Measurements from ENCODE around the gene KRT76. TPM values are rescaled to one million over a fixed set of nuclear protein-coding genes. Genes with fewer than 3 reads are reported as not detected.

The KRT76 gene
- total and polyA plus RNA-seq, 2 donors (not counting 1 experiment from before 2014, with no cell fraction given), result not detected

- DNase-seq, result no peak
- H3K27ac Mint-ChIP-seq, result no peak overlapping the region
- Histone ChIP-seq H3K4me1 (ENCODE audit: control insufficient read depth in 2 of 2, insufficient read depth in 2 of 2, low read length in 2 of 2) (no peaks in the 10 kb centered on the region), H4K20me1 (ENCODE audit: control insufficient read depth, insufficient read depth, low read length, poor library complexity, severe bottlenecking) (no peaks in the 10 kb centered on the region), H3K27me3 (replicated peaks in 1 of 4; ENCODE audit: control extremely low read depth in 1 of 4, control insufficient read depth in 3 of 4, insufficient read depth in 4 of 4, low read length in 3 of 4) (peaks cover 0 to 19% (median 5%) of the 10 kb centered on the region in 4 experiments), H2AFZ (ENCODE audit: insufficient read depth, low read depth, low read length, poor library complexity, severe bottlenecking) (no peak overlapping the region), H3K36me3 (replicated peaks in 1 of 2; ENCODE audit: control extremely low read depth in 1 of 2, control insufficient read depth in 1 of 2, extremely low read depth in 1 of 2, insufficient read depth in 2 of 2, low read length in 1 of 2) (no peaks in the 10 kb centered on the region), H3K4me2 (replicated peaks; ENCODE audit: low read depth, low read length, poor library complexity, severe bottlenecking) (no peak overlapping the region), H3K27ac (ENCODE audit: low read length in 2 of 2) (no peak overlapping the region), H3K4me3 (ENCODE audit: control extremely low read depth in 1 of 5, extremely low read depth in 1 of 5, insufficient read depth in 1 of 5, low read depth in 2 of 5, low read length in 4 of 5) (no peak overlapping the region), H3K9me3 (ENCODE audit: control extremely low read depth in 1 of 3, control insufficient read depth in 2 of 3, insufficient read depth in 1 of 3, low read length in 2 of 3) (peaks cover 0 to 16% (median 12%) of the 10 kb centered on the region in 3 donors), H3K9ac (ENCODE audit: low read length) (no peak overlapping the region), H3K79me2 (ENCODE audit: control insufficient read depth, insufficient read depth, low read length) (no peaks in the 10 kb centered on the region)
- ChIA-PET POLR2A (no interaction called here), CTCF (no interaction called here)
- no peak for TF ChIP-seq EZH2 (IDR thresholded peaks at IDR 0.05; ENCODE audit: borderline replicate concordance, insufficient read depth, low read depth, low read length, poor library complexity, severe bottlenecking)
- TF ChIP-seq CTCF (IDR thresholded peaks at IDR 0.05), result no peak
- no peak for ATAC-seq (ENCODE audit: low read depth)
- H3K4me3 Mint-ChIP-seq, result no peak overlapping the region
- peaks cover 3% of the 10 kb centered on the region for H3K9me3 Mint-ChIP-seq (ENCODE audit: insufficient read depth)
- peaks cover 12% of the 10 kb centered on the region for H3K27me3 Mint-ChIP-seq
- intact Hi-C loops (cut with micrococcal nuclease), result no loop called here
- H3K4me1 Mint-ChIP-seq, result no peaks in the 10 kb centered on the region
- 80% methylated on average over 8 of the region's 8 CpGs for WGBS (ENCODE audit: insufficient coverage)
Observed at GRCh38 chr12:52756281-52756960, 20.7 kb downstream of the KRT76 start.

DNA sequence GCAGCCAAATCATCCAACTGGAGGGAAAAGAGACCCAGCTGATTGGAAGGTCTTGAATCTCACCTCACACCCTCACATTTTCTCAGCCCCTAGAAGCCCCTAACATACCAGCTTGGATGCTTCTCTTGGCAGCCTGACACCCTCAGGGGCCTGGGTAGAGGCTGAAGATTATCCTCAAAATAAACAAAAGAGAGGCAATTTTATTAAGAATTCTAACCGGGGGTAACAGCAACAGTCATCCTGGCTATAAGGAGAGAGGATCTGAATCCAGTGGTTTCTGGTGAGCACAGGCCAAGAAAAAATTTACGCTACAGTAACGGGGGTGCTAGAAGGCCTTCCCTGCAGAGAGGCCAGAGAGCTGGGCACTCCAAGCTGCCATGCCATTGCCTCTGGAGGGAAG lies 21.6 kb downstream of the KRT76 start:
- H3K9ac ChIP-seq (ENCODE audit: low read length), result no peak overlapping the region
- H3K4me1 Mint-ChIP-seq, result no peaks in the 10 kb centered on the region
- intact Hi-C loops (cut with micrococcal nuclease), result no loop called here
- H3K4me3 Mint-ChIP-seq, result no peak overlapping the region
- no peaks in the 10 kb centered on the region for H4K20me1 ChIP-seq (ENCODE audit: control insufficient read depth, insufficient read depth, low read length, poor library complexity, severe bottlenecking)
- peaks cover 0 to 19% (median 5%) of the 10 kb centered on the region in 4 experiments for H3K27me3 ChIP-seq (replicated peaks in 1 of 4; ENCODE audit: control extremely low read depth in 1 of 4, control insufficient read depth in 3 of 4, insufficient read depth in 4 of 4, low read length in 3 of 4)
- peaks cover 3% of the 10 kb centered on the region for H3K9me3 Mint-ChIP-seq (ENCODE audit: insufficient read depth)
- H3K27ac ChIP-seq (ENCODE audit: low read length in 2 of 2), result no peak overlapping the region
- H3K79me2 ChIP-seq (ENCODE audit: control insufficient read depth, insufficient read depth, low read length), result no peaks in the 10 kb centered on the region
- CTCF ChIA-PET, result no interaction called here
- ATAC-seq (ENCODE audit: low read depth), result no peak
- no peak overlapping the region for H3K4me3 ChIP-seq (ENCODE audit: control extremely low read depth in 1 of 5, extremely low read depth in 1 of 5, insufficient read depth in 1 of 5, low read depth in 2 of 5, low read length in 4 of 5)
- POLR2A ChIA-PET, result no interaction called here
- H3K4me2 ChIP-seq (replicated peaks; ENCODE audit: low read depth, low read length, poor library complexity, severe bottlenecking), result no peak overlapping the region
- peaks cover 0 to 13% (median 10%) of the 10 kb centered on the region in 3 donors for H3K9me3 ChIP-seq (ENCODE audit: control extremely low read depth in 1 of 3, control insufficient read depth in 2 of 3, insufficient read depth in 1 of 3, low read length in 2 of 3)
- no peaks in the 10 kb centered on the region for H3K36me3 ChIP-seq (replicated peaks in 1 of 2; ENCODE audit: control extremely low read depth in 1 of 2, control insufficient read depth in 1 of 2, extremely low read depth in 1 of 2, insufficient read depth in 2 of 2, low read length in 1 of 2)
- H2AFZ ChIP-seq (ENCODE audit: insufficient read depth, low read depth, low read length, poor library complexity, severe bottlenecking), result no peak overlapping the region
- H3K27me3 Mint-ChIP-seq, result peaks cover 12% of the 10 kb centered on the region
- H3K4me1 ChIP-seq (ENCODE audit: control insufficient read depth in 2 of 2, insufficient read depth in 2 of 2, low read length in 2 of 2), result no peaks in the 10 kb centered on the region
- H3K27ac Mint-ChIP-seq, result no peak overlapping the region
- TF ChIP-seq CTCF (IDR thresholded peaks at IDR 0.05), result no peak
- no peak for TF ChIP-seq EZH2 (IDR thresholded peaks at IDR 0.05; ENCODE audit: borderline replicate concordance, insufficient read depth, low read depth, low read length, poor library complexity, severe bottlenecking)
- 100% methylated on average over 2 of the region's 3 CpGs for WGBS (ENCODE audit: insufficient coverage)
- no peak for DNase-seq
